Ishikawa (cell line): ENCODE data around the gene RASA3.

Source experiments
- CEBPB ChIP-seq: IDR thresholded peaks from 2 replicates; pipeline ENCODE4 v1.6.1; 2012
- CREB1 ChIP-seq: IDR thresholded peaks from 2 replicates; pipeline ENCODE4 v1.6.1; 2012; ENCODE audit warnings: low read depth
- EGR1 ChIP-seq: IDR thresholded peaks from 2 replicates; pipeline ENCODE4 v1.6.1; 2012
- EP300 ChIP-seq: IDR thresholded peaks from 2 replicates; pipeline ENCODE4 v1.6.1; 2012; ENCODE audit warnings: borderline replicate concordance
- FOXM1 ChIP-seq: IDR thresholded peaks from 2 replicates; pipeline ENCODE4 v1.6.1; 2012; ENCODE audit warnings: low read depth, borderline replicate concordance
- NFIC ChIP-seq: IDR thresholded peaks from 2 replicates; pipeline ENCODE4 v1.6.1; 2012
- RAD21 ChIP-seq: IDR thresholded peaks from 2 replicates; pipeline ENCODE4 v1.6.1; 2012; ENCODE audit warnings: low read depth
- REST ChIP-seq: IDR thresholded peaks from 2 replicates; pipeline ENCODE4 v1.6.1; 2012; ENCODE audit warnings: low read depth, mild to moderate bottlenecking
- TAF1 ChIP-seq: IDR thresholded peaks from 2 replicates; pipeline ENCODE4 v1.6.1; 2012; ENCODE audit warnings: low read depth, mild to moderate bottlenecking
- TCF12 ChIP-seq: IDR thresholded peaks from 2 replicates; pipeline ENCODE4 v1.6.1; 2012; ENCODE audit warnings: low read depth
- USF1 ChIP-seq: IDR thresholded peaks from 2 replicates; pipeline ENCODE4 v1.6.1; 2012
- YY1 ChIP-seq: IDR thresholded peaks from 2 replicates; pipeline ENCODE4 v1.6.1; 2012; ENCODE audit warnings: low read depth
- ZBTB7A ChIP-seq: IDR thresholded peaks from 2 replicates; pipeline ENCODE4 v1.6.1; 2012; ENCODE audit warnings: low read depth

- TF ChIP-seq TAF1 (no peak), RAD21 (no peak), NFIC (no peak), EGR1 (no peak), EP300 (no peak), CEBPB (no peak), USF1 (no peak), YY1 (no peak), REST (no peak), ZBTB7A (no peak), FOXM1 (no peak), CREB1 (no peak), TCF12 (no peak)
These were observed 15.5 kb upstream of the RASA3 start for GRCh38 chr13:114147803-114148520.
